HepG2 (cell line): ENCODE data around the gene JPH4. TPM values are rescaled to one million over a fixed set of nuclear protein-coding genes. Genes with fewer than 3 reads are reported as not detected.

Experiments
- ARID2 ChIP-seq: sonication (generic); formaldehyde crosslinking; IDR thresholded peaks from 2 replicates; pipeline ENCODE4 v1.8.1; 2022; ENCODE audit warnings: mild to moderate bottlenecking, missing genetic modification reagents, borderline replicate concordance
- ATF7 ChIP-seq, 2 experiments: fragments of 450-650 bp in 1 of 2; sonication (generic) in 1 of 2; formaldehyde crosslinking in 1 of 2; IDR thresholded peaks; 2 replicates each; pipeline versions ENCODE4 v1.4.0 to v1.6.1; 2016 to 2020; ENCODE audit warnings: antibody characterized with exemption in 1 of 2, mild to moderate bottlenecking in 1 of 2, missing genetic modification reagents in 1 of 2
- GABPA ChIP-seq, 2 experiments: IDR thresholded peaks; 2 replicates each; pipeline ENCODE4 v1.6.1; 2011 to 2016; ENCODE audit warnings: low read depth in 2 of 2, low read length in 1 of 2, missing biosample characterization in 1 of 2, missing genetic modification characterization in 1 of 2
- GATAD2A ChIP-seq: IDR thresholded peaks from 2 replicates; pipeline ENCODE4 v1.6.1; 2016
- GFI1 ChIP-seq: sonication (generic); formaldehyde crosslinking; IDR thresholded peaks from 2 replicates; pipeline ENCODE4 v1.5.0; 2020; ENCODE audit warnings: missing genetic modification reagents, mild to moderate bottlenecking, borderline replicate concordance
- HOMEZ ChIP-seq: IDR thresholded peaks from 2 replicates; pipeline ENCODE4 v1.6.1; 2016; ENCODE audit warnings: low read depth
- LRRFIP1 ChIP-seq: sonication (generic); formaldehyde crosslinking; conservative IDR thresholded peaks from 2 replicates; pipeline ENCODE4 v1.4.0; 2020; ENCODE audit warnings: missing genetic modification reagents
- MAZ ChIP-seq, 2 experiments: sonication (generic) in 1 of 2; formaldehyde crosslinking in 1 of 2; IDR thresholded peaks; 2 replicates each; pipeline versions ENCODE4 v1.5.0 to v1.6.1; 2012 to 2020; ENCODE audit warnings: low read depth in 2 of 2, mild to moderate bottlenecking in 2 of 2, borderline replicate concordance in 1 of 2, improper control_type of control experiment in 1 of 2, low read length in 1 of 2, missing genetic modification reagents in 1 of 2, moderate library complexity in 1 of 2
- MEIS2 ChIP-seq: sonication (generic); formaldehyde crosslinking; IDR thresholded peaks from 2 replicates; pipeline ENCODE4 v1.9.0; 2021; ENCODE audit warnings: mild to moderate bottlenecking, missing genetic modification reagents
- MXD4 ChIP-seq: IDR thresholded peaks from 2 replicates; pipeline ENCODE4 v1.6.1; 2016; ENCODE audit warnings: mild to moderate bottlenecking, missing biosample characterization, missing genetic modification reagents
- NFYC ChIP-seq: IDR thresholded peaks from 2 replicates; pipeline ENCODE4 v1.6.1; 2016; ENCODE audit warnings: missing genetic modification reagents, missing compliant biosample characterization
- PCBP2 ChIP-seq: fragments of 200-400 bp; formaldehyde crosslinking; optimal IDR thresholded peaks from 2 replicates; pipeline ENCODE3; 2018; ENCODE audit warnings: low read length, low read depth; ENCODE audit not compliant: poor library complexity, severe bottlenecking
- SMARCC2 ChIP-seq: fragments of 450-650 bp; IDR thresholded peaks from 2 replicates; pipeline ENCODE4 v1.6.1; 2017; ENCODE audit warnings: antibody characterized with exemption, mild to moderate bottlenecking
- SOX6 ChIP-seq, 2 experiments: fragments of 450-650 bp in 1 of 2; sonication (generic) in 1 of 2; formaldehyde crosslinking in 1 of 2; IDR thresholded peaks; 2 replicates each; pipeline versions ENCODE4 v1.4.0 to v1.6.1; 2017 to 2020; ENCODE audit warnings: antibody characterized with exemption in 1 of 2, mild to moderate bottlenecking in 1 of 2, missing genetic modification reagents in 1 of 2
- TRAFD1 ChIP-seq: sonication (generic); formaldehyde crosslinking; IDR thresholded peaks from 2 replicates; pipeline ENCODE4 v1.5.1; 2020; ENCODE audit warnings: missing genetic modification reagents, mild to moderate bottlenecking, borderline replicate concordance
- ZBTB4 ChIP-seq: sonication (generic); formaldehyde crosslinking; IDR thresholded peaks from 2 replicates; pipeline ENCODE4 v1.4.0; 2020; ENCODE audit warnings: missing genetic modification reagents, mild to moderate bottlenecking, borderline replicate concordance
- ZNF709 ChIP-seq: sonication (generic); formaldehyde crosslinking; IDR thresholded peaks from 2 replicates; pipeline ENCODE4 v1.5.0; 2020; ENCODE audit warnings: mild to moderate bottlenecking, missing genetic modification reagents
- ZNF713 ChIP-seq: sonication (generic); formaldehyde crosslinking; IDR thresholded peaks from 2 replicates; pipeline ENCODE4 v1.4.0; 2020; ENCODE audit warnings: mild to moderate bottlenecking, missing genetic modification reagents
- polyA plus RNA-seq, 8 experiments: library from polyadenylated mRNA; depleted of rRNA in 3 of 8; stranded (reverse) in 7 of 8; unstranded in 1 of 8; fragments of >200 nt; fragmentation: Illumina TruSeq in 4 of 8; extraction: Trizol in 4 of 8; gene quantifications; 2 replicates each; pipeline versions ENCODE4 v1.2.1 to v1.2.3, GENCODE V29; 2011 to 2016; ENCODE audit warnings: low read depth in 4 of 8, missing spikeins in 1 of 8, mixed read lengths in 1 of 8; ENCODE audit not compliant: insufficient read depth in 1 of 8
- total RNA-seq, 5 experiments: library from RNA; depleted of rRNA; stranded (reverse); fragments of >200 nt; fragmentation: Illumina TruSeq; extraction: Trizol; gene quantifications; 2 replicates each; pipeline ENCODE4 v1.2.3, GENCODE V29; 2016; ENCODE audit warnings: low read depth in 1 of 5

Gene JPH4
- total and polyA plus RNA-seq, 2 of the 13 experiments (the other 11 are each of a cell fraction or from before 2014, with no cell fraction given), result 0.08 to 0.22 TPM

GRCh38 chr14:23588884-23589598 lies 10.5 kb upstream of the JPH4 start (continued):
- peak; percentile 79; the same call in 1 of the 2 replicates for TF ChIP-seq GFI1 (CRISPR knock-in tag)
- TF ChIP-seq SMARCC2, result no peak
- no peak for TF ChIP-seq GABPA (IDR thresholded peaks at IDR 0.05; ENCODE audit: low read depth, low read length)
- TF ChIP-seq GABPA (CRISPR knock-in tag; IDR thresholded peaks at IDR 0.05; ENCODE audit: low read depth), result peak; percentile 51; the same call in 1 of the 2 replicates
- TF ChIP-seq PCBP2, result no peak
- TF ChIP-seq ZNF709 (CRISPR knock-in tag), result peak; percentile 82
- peak; percentile 93; the same call in 1 of the 2 replicates for TF ChIP-seq MEIS2
- TF ChIP-seq LRRFIP1 (CRISPR knock-in tag), result peak; percentile 90
- peak; percentile 96 for TF ChIP-seq HOMEZ (CRISPR knock-in tag)
- TF ChIP-seq ARID2 (CRISPR knock-in tag), result peak; percentile 74; the same call in 1 of the 2 replicates
- 0 out of 2 replicates have a peak, but pooled peaks have one; percentile 33 for TF ChIP-seq ZNF713 (CRISPR knock-in tag)
- TF ChIP-seq NFYC (CRISPR knock-in tag), result peak; percentile 75
- peak; percentile 90; the same call in 1 of the 2 replicates for TF ChIP-seq MAZ (IDR thresholded peaks at IDR 0.05; ENCODE audit: borderline replicate concordance, low read depth, low read length)
- TF ChIP-seq MAZ (CRISPR knock-in tag; IDR thresholded peaks at IDR 0.05; ENCODE audit: low read depth), result peak; percentile 96
- TF ChIP-seq ATF7 (IDR thresholded peaks at IDR 0.05), result no peak
- peak; percentile 90 for TF ChIP-seq ATF7 (CRISPR knock-in tag; IDR thresholded peaks at IDR 0.05)
- TF ChIP-seq GATAD2A (CRISPR knock-in tag), result peak; percentile 99
- peak; percentile 96 for TF ChIP-seq MXD4 (CRISPR knock-in tag)
- TF ChIP-seq SOX6 (IDR thresholded peaks at IDR 0.05), result no peak
- TF ChIP-seq SOX6 (CRISPR knock-in tag; IDR thresholded peaks at IDR 0.05), result peak; percentile 88
- peak; percentile 94; the same call in 1 of the 2 replicates for TF ChIP-seq ZBTB4 (CRISPR knock-in tag)
- TF ChIP-seq TRAFD1, result peak; percentile 97; the same call in 1 of the 2 replicates
